HCT116 (cell line): ENCODE measurements around the gene ACACA. TPM values are rescaled to one million over a fixed set of nuclear protein-coding genes. Genes with fewer than 3 reads are reported as not detected.

Source experiments
- ATAC-seq: fragments of 200-7000 bp; cut with Tn5 transposase; 2 replicates; pipeline ENCODE4 v1.9.1; 2020; ENCODE audit warnings: mild to moderate bottlenecking, moderate library complexity
- BruUV-seq: library from RNA; stranded (reverse); fragments of 400-500 nt; replicated peaks from 2 replicates; lab custom pipeline; 2021; lab: Mats Ljungman, UMichigan
- CTCF ChIA-PET: fragments of 300-600 bp; sonication (Branson Sonifier 250); formaldehyde crosslinking; loops from one replicate; lab custom pipeline; 2021; ENCODE audit warnings: antibody characterized with exemption; lab: Charles Lee
- POLR2A ChIA-PET: fragments of 300-600, 350-600 bp; sonication (Branson Sonifier 250); formaldehyde crosslinking; loops from one replicate; lab custom pipeline; 2021; ENCODE audit warnings: antibody characterized with exemption; lab: Charles Lee
- RAD21 ChIA-PET, 2 experiments: fragments of 300-600 bp; sonication (Branson Sonifier 250); formaldehyde crosslinking; loops; one replicate each; lab custom pipeline; 2023; ENCODE audit warnings: low total read pairs in 2 of 2; ENCODE audit not compliant: uncharacterized antibody in 2 of 2, unreplicated experiment in 2 of 2, low non-redundant PET in 1 of 2; lab: Charles Lee
- DNase-seq: peaks from one replicate; pipeline ENCODE4 v3.0.0-alpha.2; 2010; ENCODE audit warnings: low read depth, low spot score
- H2AFZ ChIP-seq: fragments of 200-600 bp; shearing (Covaris generic), sonication (generic); 2 replicates; pipeline ENCODE4 v1.6.1; 2017; ENCODE audit warnings: low read depth, mixed run types, mixed read lengths, antibody characterized with exemption, low read length; ENCODE audit not compliant: poor library complexity, severe bottlenecking
- H3K27ac ChIP-seq: 2 replicates; pipeline ENCODE4 v1.5.1; 2012; ENCODE audit warnings: low read depth, low read length
- H3K27me3 ChIP-seq: fragments of 200-600 bp; sonication (generic); 2 replicates; pipeline ENCODE4 v1.6.1; 2016; ENCODE audit warnings: mixed run types, low read length, mixed read lengths; ENCODE audit not compliant: insufficient read depth
- H3K36me3 ChIP-seq, 2 experiments: fragments of 200-500 bp in 1 of 2; fragments of 200-600 bp in 1 of 2; sonication (Bioruptor generic) in 1 of 2; sonication (generic) in 1 of 2; 2 replicates each; pipeline versions ENCODE4 v1.5.1 to v1.6.1; 2014 to 2016; ENCODE audit warnings: low read length in 2 of 2, inconsistent platforms in 1 of 2, mixed read lengths in 1 of 2, mixed run types in 1 of 2; ENCODE audit not compliant: insufficient read depth in 2 of 2, control insufficient read depth in 1 of 2
- H3K4me1 ChIP-seq, 2 experiments: fragments of 200-600 bp in 1 of 2; sonication (generic) in 1 of 2; 2 replicates each; pipeline versions ENCODE4 v1.5.1 to v1.6.1; 2012 to 2017; ENCODE audit warnings: low read length in 2 of 2, inconsistent platforms in 1 of 2, mild to moderate bottlenecking in 1 of 2, mixed read lengths in 1 of 2, mixed run types in 1 of 2, moderate library complexity in 1 of 2; ENCODE audit not compliant: insufficient read depth in 2 of 2, control insufficient read depth in 1 of 2
- H3K4me2 ChIP-seq: fragments of 200-600 bp; sonication (generic); 2 replicates; pipeline ENCODE4 v1.6.1; 2017; ENCODE audit warnings: mixed run types, low read length, mixed read lengths
- H3K4me3 ChIP-seq, 2 experiments: fragments of 200-600 bp in 1 of 2; sonication (generic) in 1 of 2; replicated peaks in 1 of 2; 2 replicates each; pipeline ENCODE4 v1.5.1; 2011 to 2016; ENCODE audit warnings: low read length in 2 of 2, control low read depth in 1 of 2, low read depth in 1 of 2, mild to moderate bottlenecking in 1 of 2, mixed read lengths in 1 of 2, mixed run types in 1 of 2
- H3K79me2 ChIP-seq: fragments of 200-600 bp; sonication (generic); 2 replicates; pipeline ENCODE4 v1.6.1; 2017; ENCODE audit warnings: mild to moderate bottlenecking, mixed run types, low read length, moderate library complexity, mixed read lengths; ENCODE audit not compliant: insufficient read depth
- H3K9ac ChIP-seq: fragments of 200-600 bp; sonication (generic); 2 replicates; pipeline ENCODE4 v1.6.1; 2016; ENCODE audit warnings: low read length, mixed read lengths
- H3K9me2 ChIP-seq: fragments of 200-600 bp; sonication (generic), shearing (Covaris generic); 2 replicates; pipeline ENCODE4 v1.6.1; 2017; ENCODE audit warnings: mixed run types, mild to moderate bottlenecking, moderate library complexity; ENCODE audit not compliant: insufficient read depth
- H3K9me3 ChIP-seq, 2 experiments: fragments of 200-500 bp in 1 of 2; fragments of 200-600 bp in 1 of 2; sonication (Bioruptor generic) in 1 of 2; sonication (generic) in 1 of 2; 2 replicates each; pipeline ENCODE4 v1.6.1; 2014 to 2017; ENCODE audit warnings: low read length in 2 of 2, mixed read lengths in 2 of 2, inconsistent platforms in 1 of 2, low read depth in 1 of 2, mild to moderate bottlenecking in 1 of 2, mixed run types in 1 of 2, moderate library complexity in 1 of 2; ENCODE audit not compliant: control insufficient read depth in 1 of 2, insufficient read depth in 1 of 2
- H4K20me1 ChIP-seq: fragments of 200-600 bp; sonication (generic), shearing (Covaris generic); 2 replicates; pipeline ENCODE4 v1.6.1; 2017; ENCODE audit warnings: mixed run types, mild to moderate bottlenecking, moderate library complexity; ENCODE audit not compliant: insufficient read depth
- ATF3 ChIP-seq: IDR thresholded peaks from 2 replicates; pipeline ENCODE4 v1.6.1; 2012
- CBX3 ChIP-seq: IDR thresholded peaks from 2 replicates; pipeline ENCODE4 v1.6.1; 2012; ENCODE audit warnings: low read depth
- CEBPB ChIP-seq: IDR thresholded peaks from 2 replicates; pipeline ENCODE4 v1.6.1; 2012; ENCODE audit warnings: low read depth
- EGR1 ChIP-seq: IDR thresholded peaks from 2 replicates; pipeline ENCODE4 v1.6.1; 2012; ENCODE audit warnings: low read depth
- EZH2phosphoT487 ChIP-seq: fragments of 200-600 bp; IDR thresholded peaks from 2 replicates; pipeline ENCODE4 v1.6.1; 2018; ENCODE audit warnings: antibody characterized with exemption, borderline replicate concordance
- FOSL1 ChIP-seq: IDR thresholded peaks from 2 replicates; pipeline ENCODE4 v1.6.1; 2012; ENCODE audit warnings: low read depth
- JUND ChIP-seq: IDR thresholded peaks from 2 replicates; pipeline ENCODE4 v1.6.1; 2012
- MAX ChIP-seq: IDR thresholded peaks from 2 replicates; pipeline ENCODE4 v1.6.1; 2012
- SIN3A ChIP-seq: IDR thresholded peaks from 2 replicates; pipeline ENCODE4 v1.6.1; 2012; ENCODE audit warnings: low read depth
- SP1 ChIP-seq: IDR thresholded peaks from 2 replicates; pipeline ENCODE4 v1.6.1; 2012; ENCODE audit warnings: low read depth
- SRF ChIP-seq: IDR thresholded peaks from 2 replicates; pipeline ENCODE4 v1.6.1; 2012; ENCODE audit warnings: low read depth
- TCF7L2 ChIP-seq: IDR thresholded peaks from 2 replicates; pipeline ENCODE4 v1.7.0; 2011; ENCODE audit warnings: borderline replicate concordance, inconsistent platforms; ENCODE audit not compliant: insufficient read depth, insufficient read length; ENCODE audit errors: extremely low read depth
- YY1 ChIP-seq: IDR thresholded peaks from 2 replicates; pipeline ENCODE4 v1.6.1; 2011; ENCODE audit warnings: low read length, low read depth, moderate library complexity, mild to moderate bottlenecking; ENCODE audit not compliant: insufficient replicate concordance; ENCODE audit errors: extremely low read depth
- intact Hi-C: fragments of 100-400 bp; cut with micrococcal nuclease; formaldehyde crosslinking; loops from 2 replicates; pipeline ENCODE4 v1.10.0; 2022
- total RNA-seq: library from RNA; stranded (reverse); gene quantifications from one replicate; pipeline ENCODE4 v1.2.1, GENCODE V29; 2021; ENCODE audit not compliant: unreplicated experiment

The ACACA gene
- total RNA-seq, 1 experiment from 2014 or later, result 161 TPM

GRCh38 chr17:37116671-37117185 is 289.9 kb downstream of the ACACA start:
- ATAC-seq, result no peak
- Histone ChIP-seq H3K36me3 (peaks cover 10 to 22% of the 10 kb centered on the region in 2 experiments; a peak in 3 of 4 replicates), H3K9me3 (no peaks in the 10 kb centered on the region), H3K27me3 (no peaks in the 10 kb centered on the region), H3K27ac (no peak overlapping the region), H3K4me3 (no peak overlapping the region), H3K9me2 (no peaks in the 10 kb centered on the region), H3K4me1 (no peaks in the 10 kb centered on the region), H2AFZ (no peak overlapping the region), H4K20me1 (no peaks in the 10 kb centered on the region), H3K4me2 (no peak overlapping the region)
- intact Hi-C loops, result no loop called here
- ChIA-PET POLR2A (no interaction called here), RAD21 (no interaction called here), CTCF (no interaction called here)
- BruUV-seq, result no TSS peak
- TF ChIP-seq SP1 (no peak), ATF3 (no peak), SRF (no peak), FOSL1 (no peak), CBX3 (no peak), EGR1 (no peak), SIN3A (no peak), MAX (no peak), EZH2phosphoT487 (no peak), YY1 (no peak), TCF7L2 (no peak), CEBPB (no peak), JUND (no peak)
- TF ChIP-seq, all 23 proteins: peak for 0
- DNase-seq, result no peak
- Histone ChIP-seq H3K9ac (no peak overlapping the region), H3K79me2 (no peaks in the 10 kb centered on the region)
